ENCODE results near the gene DNAH17. TPM values are rescaled to one million over a fixed set of nuclear protein-coding genes. Genes with fewer than 3 reads are reported as not detected.

The DNAH17 gene
- total RNA-seq, 4 donors from 2014 or later: under 0.01 TPM; not detected in 2

GRCh38 chr17:78528541-78528940 is 48.7 kb downstream of the DNAH17 start:
- H3K27ac ChIP-seq: no peak overlapping the region
- no peak overlapping the region for H3K4me3 ChIP-seq
- TF ChIP-seq EP300 (IDR thresholded peaks at IDR 0.05): no peak
- TF ChIP-seq CTCF (IDR thresholded peaks at IDR 0.05): no peak
- TF ChIP-seq POLR2A (IDR thresholded peaks at IDR 0.05): no peak
- H3K9me3 ChIP-seq: no peaks in the 10 kb centered on the region
- H3K36me3 ChIP-seq: no peaks in the 10 kb centered on the region
- no peaks in the 10 kb centered on the region for H3K27me3 ChIP-seq
- no peak for DNase-seq (ENCODE audit: low spot score in 2 of 2)
- 50 to 66% methylated on average over 6 to 10 of the region's 10 CpGs for WGBS, 2 donors
- no peaks in the 10 kb centered on the region for H3K4me1 ChIP-seq

- DNase-seq (ENCODE audit: low spot score in 2 of 2): no peak
- H3K27ac ChIP-seq: no peak overlapping the region
- H3K36me3 ChIP-seq: no peaks in the 10 kb centered on the region
- H3K4me1 ChIP-seq: no peaks in the 10 kb centered on the region
- no peaks in the 10 kb centered on the region for H3K27me3 ChIP-seq
- H3K9me3 ChIP-seq: no peaks in the 10 kb centered on the region
- WGBS, 2 donors: 85 to 88% methylated on average over 4 of the region's 4 CpGs
- no peak for TF ChIP-seq POLR2A (IDR thresholded peaks at IDR 0.05)
- no peak for TF ChIP-seq CTCF (IDR thresholded peaks at IDR 0.05)
- TF ChIP-seq EP300 (IDR thresholded peaks at IDR 0.05): no peak
- H3K4me3 ChIP-seq: no peak overlapping the region
Observed at GRCh38 chr17:78527345-78527744, 49.9 kb downstream of the DNAH17 start.

- DNase-seq (ENCODE audit: low spot score in 2 of 2): no peak
- TF ChIP-seq EP300 (IDR thresholded peaks at IDR 0.05): no peak
- no peak for TF ChIP-seq POLR2A (IDR thresholded peaks at IDR 0.05)
- no peak for TF ChIP-seq CTCF (IDR thresholded peaks at IDR 0.05)
- Histone ChIP-seq H3K36me3 (no peaks in the 10 kb centered on the region), H3K4me1 (no peaks in the 10 kb centered on the region), H3K27ac (no peak overlapping the region), H3K27me3 (no peaks in the 10 kb centered on the region), H3K4me3 (no peak overlapping the region), H3K9me3 (no peaks in the 10 kb centered on the region)
- WGBS, 2 donors: 89 to 90% methylated on average over 30 of the region's 30 CpGs
Observed at GRCh38 chr17:78526231-78527025, 50.8 kb downstream of the DNAH17 start.

- TF ChIP-seq EP300 (IDR thresholded peaks at IDR 0.05) (no peak), POLR2A (IDR thresholded peaks at IDR 0.05) (no peak), CTCF (IDR thresholded peaks at IDR 0.05) (no peak)
- Histone ChIP-seq H3K4me1 (no peaks in the 10 kb centered on the region), H3K9me3 (no peaks in the 10 kb centered on the region), H3K36me3 (no peaks in the 10 kb centered on the region), H3K27me3 (no peaks in the 10 kb centered on the region), H3K27ac (no peak overlapping the region), H3K4me3 (no peak overlapping the region)
- DNase-seq (ENCODE audit: low spot score in 2 of 2): no peak
- 78 to 80% methylated on average over 17 of the region's 17 CpGs for WGBS, 2 donors
Observed at GRCh38 chr17:78525511-78526160, 51.6 kb downstream of the DNAH17 start.

- no peak for TF ChIP-seq CTCF (IDR thresholded peaks at IDR 0.05)
- no peak for TF ChIP-seq EP300 (IDR thresholded peaks at IDR 0.05)
- no peak for TF ChIP-seq POLR2A (IDR thresholded peaks at IDR 0.05)
- Histone ChIP-seq H3K9me3 (no peaks in the 10 kb centered on the region), H3K36me3 (no peaks in the 10 kb centered on the region), H3K4me3 (no peak overlapping the region), H3K27ac (no peak overlapping the region), H3K27me3 (no peaks in the 10 kb centered on the region), H3K4me1 (no peaks in the 10 kb centered on the region)
- 73 to 88% methylated on average over 17 to 23 of the region's 23 CpGs for WGBS, 2 donors
- no peak for DNase-seq (ENCODE audit: low spot score in 2 of 2)
Observed at GRCh38 chr17:78524870-78525510, 52.2 kb downstream of the DNAH17 start.
